Testis (tissue), 3 donors: ENCODE results near the gene HCK. TPM values are rescaled to one million over a fixed set of nuclear protein-coding genes. Genes with fewer than 3 reads are reported as not detected.

Experiments
- DNase-seq: peaks from one replicate; pipeline ENCODE4 v3.0.0-alpha.2; 2019
- H3K27ac ChIP-seq, 2 donors: fragments of 200-600 bp; sonication (generic); one replicate each; pipeline ENCODE4 v1.5.1; 2019
- H3K27me3 ChIP-seq: fragments of 200-600 bp; sonication (generic); one replicate; pipeline ENCODE4 v1.5.1; 2019
- H3K36me3 ChIP-seq: fragments of 200-600 bp; sonication (generic); one replicate; pipeline ENCODE4 v1.5.1; 2017; ENCODE audit warnings: low read depth; ENCODE audit errors: missing control alignments
- H3K4me1 ChIP-seq: fragments of 200-600 bp; sonication (generic); one replicate; pipeline ENCODE4 v1.5.1; 2019
- H3K4me3 ChIP-seq, 2 donors: fragments of 200-600 bp; sonication (generic); one replicate each; pipeline ENCODE4 v1.5.1; 2017 to 2019
- H3K9me3 ChIP-seq: fragments of 200-600 bp; sonication (generic); one replicate; pipeline ENCODE4 v1.5.1; 2017
- CTCF ChIP-seq, 3 experiments: fragments of 450-650 bp in 2 of 3; fragments of 200-600 bp in 1 of 3; sonication (generic) in 1 of 3; IDR thresholded peaks; one replicate each; pipeline ENCODE4 v1.5.1; 2016 to 2019; ENCODE audit warnings: antibody characterized with exemption in 3 of 3, mild to moderate bottlenecking in 2 of 3, moderate library complexity in 1 of 3
- POLR2A ChIP-seq: fragments of 450-650 bp; IDR thresholded peaks from one replicate; pipeline ENCODE4 v1.6.1; 2017; ENCODE audit warnings: antibody characterized with exemption, mild to moderate bottlenecking, moderate library complexity
- WGBS, 2 donors: methylation state at CpG; one replicate each; pipeline ENCODE4 v1.1.5; 2018; 5-methylcytosine and 5-hydroxymethylcytosine counted together
- intact Hi-C: fragments of 100-400 bp; cut with DNase I; formaldehyde crosslinking; loops from one replicate; pipeline ENCODE4 v1.15.1; 2023; ENCODE audit warnings: low total_unique reads
- polyA plus RNA-seq: library from polyadenylated mRNA; stranded (reverse); fragments of 350-450 nt; fragmentation: Illumina TruSeq; extraction: RNeasy Lipid Tissue Mini Kit (QIAGEN cat#74804); gene quantifications from one replicate; pipeline ENCODE4 v1.2.3, GENCODE V29; 2014; ENCODE audit warnings: low read depth, low replicate concordance; ENCODE audit not compliant: insufficient read depth
- total RNA-seq, 2 donors: library from RNA; depleted of rRNA; stranded (reverse); fragments of >200 nt; gene quantifications; one replicate each; pipeline ENCODE4 v1.2.3, GENCODE V29; 2016

The HCK gene
- total and polyA plus RNA-seq, 3 donors from 2014 or later, result 1.3 to 8.9 (median 4.5) TPM

GRCh38 chr20:32134026-32134425 lies 82.0 kb downstream of the HCK start:
- Histone ChIP-seq H3K4me3 (no peak overlapping the region), H3K4me1 (peaks cover 5% of the 10 kb centered on the region), H3K27me3 (no peaks in the 10 kb centered on the region), H3K27ac (no peak overlapping the region), H3K9me3 (no peaks in the 10 kb centered on the region), H3K36me3 (no peaks in the 10 kb centered on the region)
- no peak for DNase-seq
- TF ChIP-seq POLR2A (no peak), CTCF (IDR thresholded peaks at IDR 0.05) (no peak)
- intact Hi-C loops, result no loop called here
- 87 to 96% methylated on average over 5 of the region's 5 CpGs for WGBS, 2 donors

GRCh38 chr20:32135983-32136515 lies 84.0 kb downstream of the HCK start:
- DNase-seq, result no peak
- Histone ChIP-seq H3K36me3 (no peaks in the 10 kb centered on the region), H3K27me3 (no peaks in the 10 kb centered on the region), H3K4me1 (no peaks in the 10 kb centered on the region), H3K4me3 (no peak overlapping the region), H3K9me3 (no peaks in the 10 kb centered on the region), H3K27ac (no peak overlapping the region)
- TF ChIP-seq POLR2A (no peak), CTCF (IDR thresholded peaks at IDR 0.05) (no peak)
- intact Hi-C loops, result no loop called here
- WGBS, 2 donors, result 89% methylated on average over 3 of the region's 3 CpGs

- 98 to 99% methylated on average over 8 of the region's 8 CpGs for WGBS, 2 donors
- Histone ChIP-seq H3K9me3 (no peaks in the 10 kb centered on the region), H3K27me3 (no peaks in the 10 kb centered on the region), H3K27ac (no peak overlapping the region), H3K4me3 (no peak overlapping the region), H3K36me3 (no peaks in the 10 kb centered on the region), H3K4me1 (no peaks in the 10 kb centered on the region)
- intact Hi-C loops, result no loop called here
- TF ChIP-seq CTCF (IDR thresholded peaks at IDR 0.05) (no peak), POLR2A (no peak)
- DNase-seq, result no peak
These were observed 86.9 kb downstream of the HCK start for GRCh38 chr20:32138921-32139320.

- Histone ChIP-seq H3K4me3 (no peak overlapping the region), H3K36me3 (no peaks in the 10 kb centered on the region), H3K4me1 (no peaks in the 10 kb centered on the region), H3K27ac (no peak overlapping the region), H3K27me3 (no peaks in the 10 kb centered on the region), H3K9me3 (no peaks in the 10 kb centered on the region)
- no peak for DNase-seq
- TF ChIP-seq CTCF (IDR thresholded peaks at IDR 0.05) (no peak), POLR2A (no peak)
- intact Hi-C loops, result no loop called here
- 88 to 97% methylated on average over 3 of the region's 3 CpGs for WGBS, 2 donors
These were observed 87.9 kb downstream of the HCK start for GRCh38 chr20:32139947-32140346.

GRCh38 chr20:32140603-32141002 lies 88.6 kb downstream of the HCK start:
- Histone ChIP-seq H3K36me3 (no peaks in the 10 kb centered on the region), H3K9me3 (no peaks in the 10 kb centered on the region), H3K27me3 (no peaks in the 10 kb centered on the region), H3K4me3 (no peak overlapping the region), H3K4me1 (no peaks in the 10 kb centered on the region), H3K27ac (no peak overlapping the region)
- intact Hi-C loops, result no loop called here
- no peak for DNase-seq
- 73 to 89% methylated on average over 4 of the region's 4 CpGs for WGBS, 2 donors
- TF ChIP-seq CTCF (IDR thresholded peaks at IDR 0.05) (no peak), POLR2A (no peak)
